NCI-H1417 treated with DMSO at 0.1 percent for 48 hours (cell line): ENCODE measurements around the gene GSK3B.
"Not testable (repeated sequence)": the region's sequence is repeated elsewhere in the genome, so short reads cannot be mapped to it uniquely, and the experiment has no call there.

ENCODE experiments used
- DNase-seq: peaks from one replicate; lab custom pipeline; 2025; lab: John Stamatoyannopoulos, UW

The GSK3B gene

DNA sequence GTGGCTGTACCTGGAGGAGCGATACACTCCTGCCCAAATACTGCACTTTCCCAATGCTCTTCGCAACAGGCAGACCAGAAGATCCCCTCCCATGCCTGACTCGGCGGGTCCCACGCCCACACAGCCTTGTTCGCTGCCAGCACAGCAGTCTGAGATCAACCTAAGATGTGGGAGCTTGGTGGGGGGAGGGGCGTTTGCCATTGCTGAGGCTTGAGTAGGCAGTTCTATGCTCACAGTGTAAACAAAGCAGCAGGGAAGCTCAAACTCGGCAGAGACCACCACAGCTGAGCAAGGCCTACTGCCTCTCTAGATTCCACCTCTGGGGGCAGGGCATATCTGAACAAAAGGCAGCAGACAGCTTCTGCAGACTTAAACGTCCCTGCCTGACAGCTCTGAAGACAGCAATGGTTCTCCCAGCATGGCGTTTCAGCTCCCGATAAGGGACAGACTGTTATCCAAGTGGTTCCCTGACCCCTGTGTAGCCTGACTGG, 90.2 kb downstream of the GSK3B start:
- not testable (repeated sequence) for DNase-seq

DNA sequence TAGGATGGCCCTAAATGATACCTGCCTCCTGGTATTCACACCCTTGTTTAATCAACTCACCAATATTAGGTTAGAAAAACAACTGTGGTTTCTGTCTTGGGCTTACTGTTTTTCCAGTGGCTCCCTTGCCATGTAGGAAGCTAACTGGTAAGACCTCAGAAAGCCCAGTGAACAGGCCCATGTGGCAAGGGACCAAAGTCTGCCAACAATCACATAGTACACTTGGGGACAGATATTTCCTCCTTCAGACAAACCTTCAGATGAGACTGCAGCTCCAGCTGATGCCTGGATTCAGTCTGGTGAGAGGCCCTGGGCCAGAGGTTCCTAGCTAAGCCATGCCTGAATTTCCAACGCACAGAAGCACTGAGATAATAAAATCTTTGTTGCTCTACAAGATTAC, 96.1 kb downstream of the GSK3B start:
- no peak for DNase-seq

DNA sequence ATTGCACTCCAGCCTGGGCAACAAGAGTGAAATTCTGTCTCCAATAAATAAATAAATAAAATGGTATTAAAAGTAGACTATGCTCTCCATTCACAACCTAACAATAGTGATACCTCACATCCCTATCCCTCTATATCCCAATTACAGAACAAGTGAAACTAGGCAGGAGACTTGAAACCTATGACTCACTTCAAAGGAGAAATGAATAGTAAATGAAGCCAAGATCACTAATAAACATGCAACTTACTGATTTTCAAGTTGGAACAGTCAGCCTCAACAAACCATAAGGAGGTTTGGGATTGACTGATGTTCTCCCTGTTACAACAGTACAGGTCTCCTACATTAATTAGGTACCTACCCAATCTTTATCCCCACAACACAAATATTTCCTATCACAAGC, 103.4 kb downstream of the GSK3B start:
- DNase-seq: no peak

DNA sequence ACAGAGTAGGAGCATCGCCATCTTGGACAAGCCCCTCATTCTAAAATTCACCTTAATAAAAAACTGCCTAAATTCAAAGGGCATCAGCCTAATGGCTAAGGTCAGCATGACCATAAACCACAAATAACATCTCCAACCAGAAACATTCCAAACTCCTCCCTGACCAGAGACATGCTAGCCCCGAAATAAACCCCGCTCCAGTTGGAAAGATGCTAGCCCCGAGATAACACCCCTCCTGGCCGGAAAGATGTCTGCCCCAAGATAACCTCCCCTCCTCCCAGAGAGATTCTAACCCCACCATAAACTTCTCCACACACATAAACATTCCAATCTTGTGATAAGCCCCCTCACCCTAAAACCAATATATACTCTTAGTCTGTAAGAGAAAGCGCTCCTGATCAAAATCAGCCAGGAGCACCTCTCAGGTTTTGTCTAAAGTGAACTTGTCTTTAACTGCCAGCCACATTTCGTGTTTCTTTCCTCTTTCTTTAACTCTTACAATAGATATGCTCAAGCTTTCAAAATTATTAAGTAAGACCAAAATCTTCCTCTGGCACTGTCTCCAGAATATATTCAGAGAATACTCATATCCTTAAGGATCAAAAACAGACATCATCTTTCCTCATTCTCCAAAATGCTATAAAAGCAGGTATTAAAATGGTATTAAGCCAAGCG, 104.1 kb downstream of the GSK3B start:
- no peak for DNase-seq

DNA sequence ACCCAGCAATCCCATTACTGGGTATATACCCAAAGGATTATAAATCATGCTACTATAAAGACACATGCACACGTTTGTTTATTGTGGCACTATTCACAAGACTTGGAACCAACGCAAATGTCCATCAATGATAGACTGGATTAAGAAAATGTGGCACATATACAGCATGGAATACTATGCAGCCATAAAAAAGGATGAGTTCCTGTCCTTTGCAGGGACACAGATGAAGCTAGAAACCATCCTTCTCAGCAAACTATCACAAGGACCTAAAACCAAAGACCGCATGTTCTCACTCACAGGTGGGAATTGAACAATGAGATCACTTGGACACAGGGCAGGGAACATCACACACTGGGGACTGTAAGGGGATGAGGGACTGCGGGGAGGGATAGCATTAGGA, 107.4 kb downstream of the GSK3B start:
- DNase-seq: not testable (repeated sequence)

DNA sequence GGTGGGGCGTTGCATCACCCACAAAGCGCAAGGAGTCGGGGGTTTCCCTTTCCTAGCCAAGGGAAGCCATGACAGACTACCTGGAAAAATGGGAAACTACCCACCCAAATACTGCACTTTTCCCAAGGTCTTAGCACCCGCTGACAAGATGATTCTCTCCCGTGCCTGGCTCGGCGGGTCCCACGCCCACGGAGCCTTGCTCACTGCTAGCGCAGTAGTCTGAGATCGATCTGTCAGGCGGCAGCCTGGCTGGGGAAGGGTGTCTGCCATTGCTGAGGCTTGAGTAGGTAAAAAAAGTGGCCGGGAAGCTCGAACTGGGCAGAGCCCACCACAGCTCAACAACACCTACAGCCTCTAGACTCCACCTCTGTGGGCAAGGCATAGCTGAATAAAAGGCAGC, 112.9 kb downstream of the GSK3B start:
- DNase-seq: no peak

DNA sequence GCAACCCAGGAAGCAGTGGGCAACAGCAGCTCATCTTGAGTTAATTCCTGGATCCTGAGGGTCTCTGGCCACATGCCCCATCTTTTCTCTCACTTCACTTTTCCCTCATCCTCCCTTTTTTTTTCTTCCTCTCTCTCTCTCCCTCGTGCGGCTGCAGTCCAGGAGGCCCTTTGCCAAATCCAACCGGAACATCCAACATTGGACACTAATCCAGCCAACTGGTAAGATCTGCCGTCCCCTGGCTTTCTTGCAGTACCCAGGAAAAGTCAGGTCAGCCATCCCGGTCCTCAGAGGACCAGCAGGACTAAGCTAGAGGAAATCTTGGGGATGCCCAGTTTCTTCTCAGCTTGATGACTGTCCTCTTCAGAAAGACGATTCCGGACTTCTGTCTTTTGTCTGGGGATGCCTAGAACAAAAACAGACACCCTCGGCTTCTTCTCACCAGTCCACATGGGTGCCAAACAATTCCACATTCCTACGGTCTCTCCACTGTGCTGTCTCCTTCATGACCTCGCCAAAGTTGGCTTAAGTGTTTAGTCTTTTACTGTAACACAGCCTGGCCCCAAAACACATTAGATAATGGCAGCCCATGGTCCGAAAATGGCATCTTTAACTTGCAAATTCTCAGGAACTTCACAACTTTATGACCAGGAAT, 115.6 kb downstream of the GSK3B start:
- no peak for DNase-seq

DNA sequence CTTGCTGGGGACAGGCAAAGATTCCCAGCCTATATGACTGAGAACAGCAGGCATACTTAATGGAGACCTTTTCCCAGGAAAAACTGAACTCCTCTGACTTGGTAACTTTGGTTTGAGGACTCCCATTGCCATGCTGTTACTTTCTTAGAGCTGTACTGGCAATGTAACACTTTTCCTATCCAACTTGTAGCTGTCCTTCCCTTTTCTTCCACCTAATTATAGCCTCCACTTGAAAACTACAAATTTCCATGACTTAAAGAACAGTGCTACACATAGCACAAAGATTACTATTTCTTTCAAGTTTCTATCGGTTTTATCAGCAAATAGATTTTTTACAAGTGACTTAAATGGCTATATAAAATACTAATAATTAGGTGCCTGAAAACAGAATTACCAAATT, 116.9 kb downstream of the GSK3B start:
- no peak for DNase-seq

DNA sequence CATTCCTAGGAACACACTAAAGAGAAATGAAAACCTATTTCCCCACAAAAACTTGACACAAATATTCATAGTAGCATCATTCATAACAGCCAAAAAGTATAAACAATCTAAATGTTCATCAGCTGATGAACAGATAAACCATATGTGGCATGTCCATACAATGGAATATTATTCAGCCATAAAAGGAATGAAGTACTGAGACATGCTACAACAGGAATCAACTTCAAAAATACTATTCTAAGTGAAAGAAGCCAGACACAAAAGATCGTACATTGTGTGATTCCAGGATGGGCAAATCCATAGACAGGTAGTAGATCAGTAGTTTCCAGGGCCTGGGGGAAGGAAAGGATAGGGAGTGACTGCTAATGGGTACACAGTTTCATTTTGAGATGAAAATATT, 118.0 kb downstream of the GSK3B start:
- no peak for DNase-seq

DNA sequence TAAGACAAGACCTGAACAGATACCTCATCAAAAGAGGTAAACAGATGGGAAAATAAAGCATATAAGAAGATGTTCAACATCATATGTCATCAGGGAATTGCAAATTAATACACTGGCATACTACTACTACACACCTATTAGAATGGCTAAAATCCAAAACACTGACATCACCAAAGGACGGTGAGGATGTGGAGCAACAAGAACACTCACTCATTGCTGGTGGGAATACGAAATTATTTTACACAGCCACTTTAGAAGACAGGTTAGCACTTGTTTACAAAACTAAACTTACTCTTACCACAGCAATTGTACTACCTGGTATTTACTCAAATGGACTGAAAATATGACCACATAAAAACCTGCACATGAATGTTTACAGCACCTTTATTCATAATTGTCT, 119.6 kb downstream of the GSK3B start:
- DNase-seq: no peak

DNA sequence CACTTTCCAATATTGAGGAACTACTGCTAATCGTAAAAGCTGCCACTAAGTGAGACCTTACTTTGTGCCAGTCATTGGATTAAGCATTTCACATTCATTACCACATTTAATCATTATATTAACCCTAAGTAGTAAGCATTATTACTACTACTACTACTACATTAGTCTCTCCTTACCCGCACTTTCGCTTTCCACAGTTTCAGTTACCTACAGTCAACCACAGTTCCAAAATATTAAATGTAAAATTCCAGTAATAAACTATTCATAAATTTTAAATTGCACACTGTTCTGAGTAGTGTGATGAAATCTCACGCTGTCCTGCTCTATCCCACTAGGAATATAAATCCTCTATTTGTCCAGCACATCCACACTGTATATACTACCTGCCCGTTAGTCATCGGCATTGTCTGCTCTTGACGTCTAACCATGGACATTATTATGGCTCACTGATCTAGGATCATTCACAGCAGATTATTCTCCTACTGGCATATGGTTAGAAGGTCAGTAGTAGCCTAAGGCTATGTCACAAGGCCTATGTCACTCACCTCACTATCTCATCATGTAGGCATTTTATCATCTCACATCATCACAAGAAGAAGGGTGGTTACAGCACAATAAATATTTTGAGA, 121.1 kb downstream of the GSK3B start:
- DNase-seq: no peak

DNA sequence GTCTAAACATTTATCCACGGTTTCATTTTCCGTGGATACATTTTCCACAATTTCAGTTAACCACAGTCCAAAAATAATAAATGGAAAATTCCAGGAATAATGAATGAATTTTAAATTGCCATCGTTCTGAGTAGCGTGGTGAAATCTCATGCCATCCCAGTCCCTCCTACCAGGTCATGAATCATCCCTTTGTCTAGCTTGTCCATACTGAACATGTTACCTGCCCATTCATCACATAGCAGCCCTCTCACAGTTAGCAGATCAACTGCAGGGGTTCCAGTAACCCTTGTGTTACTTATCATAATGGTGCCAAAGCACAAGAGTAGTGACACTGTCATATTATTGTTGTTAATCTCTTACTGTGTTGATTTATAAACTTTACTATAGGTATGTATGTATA, 124.5 kb downstream of the GSK3B start:
- no peak for DNase-seq

DNA sequence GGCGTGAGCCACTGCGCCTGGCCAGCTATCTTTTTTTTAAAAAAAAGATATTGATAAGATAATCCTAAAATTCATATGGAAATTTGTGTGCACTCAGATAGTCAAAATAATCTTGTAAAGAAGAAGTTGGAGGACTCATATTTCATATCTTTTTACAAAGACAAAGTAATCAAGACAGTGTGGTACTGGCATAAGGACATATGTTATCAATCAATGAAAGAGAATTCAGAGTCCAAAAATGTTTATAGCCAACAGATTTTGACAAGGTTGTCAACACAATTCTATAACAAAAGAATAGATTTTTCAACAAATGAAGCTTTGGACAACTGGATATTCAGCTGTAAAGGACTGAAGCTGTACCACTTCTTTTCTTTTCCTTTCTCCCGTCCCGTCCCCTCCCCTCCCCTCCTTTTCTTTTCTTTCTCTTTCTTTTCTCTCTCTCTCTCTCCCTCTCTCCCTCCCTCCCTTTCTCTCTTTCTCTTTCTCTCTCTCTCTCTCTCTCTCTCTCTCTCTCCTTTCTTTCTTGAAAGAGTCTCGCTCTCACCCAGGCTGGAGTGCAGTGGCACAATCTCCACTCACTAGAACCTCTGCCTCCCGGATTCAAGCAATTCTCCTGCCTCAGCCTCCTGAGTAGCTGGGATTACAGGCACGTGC, 126.8 kb downstream of the GSK3B start:
- DNase-seq: no peak

DNA sequence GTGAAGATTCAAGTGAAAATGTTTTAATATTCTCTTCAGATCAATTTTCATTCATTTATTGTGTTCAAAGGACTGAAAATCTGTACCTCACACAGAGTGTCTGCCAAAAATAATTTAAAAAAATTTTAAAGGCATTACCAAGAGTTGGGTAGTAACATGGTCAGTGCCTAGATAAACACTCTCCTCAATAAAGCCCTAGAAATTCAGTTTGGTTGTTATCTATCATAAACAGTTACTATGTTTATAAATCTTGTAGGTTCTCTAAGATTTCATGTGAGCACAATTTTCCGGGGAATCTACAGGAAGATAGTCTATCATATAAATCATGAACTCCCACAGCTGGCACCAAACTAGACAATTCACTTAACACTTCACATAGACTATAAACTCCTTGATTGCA, 128.6 kb downstream of the GSK3B start:
- no peak for DNase-seq

DNA sequence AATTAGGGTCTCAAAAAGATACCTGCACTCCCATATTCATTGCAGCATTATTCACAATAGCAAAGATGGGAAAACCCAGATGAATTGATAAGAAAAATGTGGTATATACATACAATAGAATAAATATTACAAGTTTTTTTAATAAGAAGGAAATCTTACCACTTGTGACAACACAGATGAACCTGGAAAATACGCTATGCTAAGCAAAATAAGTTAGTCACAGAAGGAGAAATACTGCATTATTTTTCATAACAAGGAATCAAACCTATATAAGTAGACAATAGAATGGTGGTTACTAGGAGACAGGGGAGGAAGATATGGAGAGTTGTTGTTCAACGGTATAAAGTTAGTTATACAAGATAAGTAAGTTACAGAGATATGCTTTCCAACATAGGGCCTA, 130.0 kb downstream of the GSK3B start:
- DNase-seq: no peak

DNA sequence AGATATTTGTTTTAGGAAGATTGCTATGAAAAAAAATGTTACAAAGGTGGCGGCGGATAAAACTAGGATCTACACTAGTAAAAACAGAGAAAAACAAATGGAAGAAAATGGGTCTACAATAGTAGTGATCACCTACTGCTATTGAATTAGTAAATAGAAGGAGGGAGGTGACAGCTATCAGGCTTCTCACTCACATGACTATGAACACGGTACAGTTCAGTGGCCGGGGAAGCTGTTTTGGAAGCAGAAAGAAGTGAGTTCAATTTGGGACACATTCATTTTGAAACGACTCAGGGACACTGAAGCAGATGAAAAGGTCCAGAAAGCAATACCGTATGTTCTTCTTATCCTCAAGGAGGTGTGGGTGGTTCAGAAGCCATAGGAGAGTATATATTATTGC, 138.3 kb downstream of the GSK3B start:
- DNase-seq: no peak

DNA sequence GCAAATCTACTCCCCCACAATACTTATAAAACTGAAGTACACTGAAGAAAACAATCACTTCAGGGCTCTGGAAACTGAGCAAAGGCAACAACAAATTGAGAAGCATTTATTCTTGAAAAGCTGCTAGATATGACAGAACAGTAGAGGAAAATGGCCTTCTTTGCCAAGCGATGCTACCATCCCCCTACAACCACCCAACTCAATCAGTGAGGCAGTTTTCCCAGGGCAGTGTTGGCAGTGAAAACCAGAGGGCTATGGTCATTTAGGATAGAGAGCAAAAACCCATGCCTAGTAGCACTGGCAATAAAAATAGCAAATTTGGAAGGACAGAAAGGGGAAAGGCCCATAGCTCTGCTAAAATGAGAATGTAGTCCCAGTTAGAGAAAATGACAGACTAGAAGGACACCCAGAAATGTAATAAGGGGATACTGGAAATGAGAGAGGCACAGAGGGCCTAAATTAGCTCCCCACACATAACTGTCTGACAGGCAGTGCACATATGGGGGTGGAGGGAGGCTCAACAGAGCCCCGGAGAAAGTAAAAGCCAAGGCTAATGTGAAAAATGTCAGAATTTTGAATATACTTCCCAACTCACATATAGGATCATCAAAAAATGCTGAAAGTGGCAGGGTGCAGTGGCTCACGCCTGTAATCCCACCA, 143.5 kb downstream of the GSK3B start:
- no peak for DNase-seq

DNA sequence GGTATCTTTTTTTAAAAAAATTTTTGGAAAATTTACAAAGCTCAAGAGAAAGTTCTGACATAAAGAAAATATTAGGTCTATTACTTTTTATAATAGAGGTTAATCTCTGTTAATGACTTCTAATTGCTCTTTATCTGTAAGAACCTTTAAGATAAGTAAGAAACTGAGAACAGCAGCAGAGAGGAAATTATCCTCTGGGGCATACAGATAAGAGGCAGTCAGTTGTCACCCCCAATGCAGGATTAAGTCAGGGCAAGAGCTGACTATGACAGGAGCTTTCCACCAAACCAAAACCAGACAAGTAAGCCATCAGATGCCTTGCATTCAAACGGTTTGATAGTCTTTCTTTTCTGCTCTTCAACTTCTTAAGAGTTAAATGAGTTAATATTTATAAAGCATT, 149.0 kb downstream of the GSK3B start:
- no peak for DNase-seq

DNA sequence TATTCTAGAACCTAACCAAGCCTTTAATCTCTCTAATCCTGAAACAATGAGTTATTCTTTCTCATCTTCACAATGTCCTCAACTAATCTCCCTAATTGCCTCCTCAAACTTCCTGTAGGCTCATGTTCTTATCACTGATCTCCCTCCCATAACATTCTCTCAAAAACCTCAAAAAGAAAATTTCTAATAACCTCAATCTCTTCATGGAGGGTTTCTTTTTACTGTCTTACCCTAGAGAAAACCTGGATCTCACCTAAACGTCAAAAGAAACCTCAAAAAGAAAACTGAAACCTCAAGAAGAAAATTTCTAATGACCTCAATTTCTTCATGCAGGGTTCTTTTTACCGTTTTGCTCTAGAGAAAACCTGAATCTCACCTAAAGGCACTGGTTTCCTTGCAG, 150.2 kb downstream of the GSK3B start:
- DNase-seq: no peak

DNA sequence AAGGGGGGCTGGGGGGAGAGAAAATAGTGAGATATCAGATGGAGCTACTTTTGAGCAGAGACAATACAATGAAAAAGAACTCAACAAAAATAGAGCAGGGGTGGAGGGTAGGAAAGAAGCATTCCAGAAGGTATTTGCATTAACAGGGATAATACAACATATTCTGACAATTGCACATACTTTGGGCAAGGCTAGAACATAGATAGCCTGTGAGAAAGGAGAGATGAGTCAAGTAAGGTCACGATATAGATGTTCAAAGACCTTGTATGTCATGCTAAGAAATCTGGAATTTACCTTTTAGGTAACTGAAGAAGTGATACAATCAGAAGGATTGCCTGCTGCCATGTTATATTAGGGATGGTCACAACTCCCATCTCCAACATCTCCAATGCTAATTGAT, 155.2 kb downstream of the GSK3B start:
- no peak for DNase-seq

DNA sequence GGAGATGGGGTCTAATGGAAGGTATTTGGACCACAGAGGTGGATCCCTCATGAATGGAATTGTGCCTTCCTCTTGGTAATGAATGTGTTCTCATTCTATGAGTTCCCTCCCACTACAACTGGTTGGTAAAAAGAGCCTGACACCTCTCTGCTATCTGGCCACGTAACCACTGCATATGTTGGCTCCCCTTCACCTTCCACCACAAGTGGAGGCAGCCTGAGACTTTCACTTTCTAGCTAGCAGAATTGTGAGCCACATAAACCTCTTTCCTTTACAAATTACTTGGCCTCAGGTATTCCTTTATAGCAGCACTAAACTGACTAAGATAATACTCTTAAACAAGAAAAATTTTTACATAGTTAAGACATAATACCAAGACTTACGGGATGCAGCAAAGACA, 157.0 kb downstream of the GSK3B start:
- DNase-seq: no peak

DNA sequence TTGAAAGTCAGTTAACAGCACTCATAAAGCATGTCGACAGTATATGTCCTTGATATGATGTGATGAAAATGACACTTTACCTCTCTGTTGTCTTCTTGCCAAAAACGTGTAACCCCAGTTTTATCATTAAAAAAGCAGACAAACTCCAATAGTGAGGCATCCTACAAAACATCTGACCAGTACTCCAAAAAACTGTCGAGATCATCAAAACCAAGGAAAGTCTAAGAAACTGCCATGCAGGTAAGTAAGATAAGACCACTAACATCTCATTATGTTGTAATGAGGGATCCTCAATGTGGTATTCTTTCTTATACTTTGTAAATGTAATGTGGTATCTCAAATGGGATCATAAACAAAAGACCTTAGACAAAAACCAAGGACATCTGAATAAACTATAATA, 160.0 kb downstream of the GSK3B start:
- DNase-seq: no peak
